HG02798 (cell line): ENCODE measurements around the gene CES5A.
"Not testable (repeated sequence)": the region's sequence is repeated elsewhere in the genome, so short reads cannot be mapped to it uniquely, and the experiment has no call there.

Source experiments
- ATAC-seq: cut with Tn5 transposase; IDR thresholded peaks from one replicate; pipeline ENCODE4 v1.9.1; 2021; ENCODE audit warnings: mild to moderate bottlenecking; ENCODE audit not compliant: unreplicated experiment, poor library complexity

The CES5A gene, protein sequence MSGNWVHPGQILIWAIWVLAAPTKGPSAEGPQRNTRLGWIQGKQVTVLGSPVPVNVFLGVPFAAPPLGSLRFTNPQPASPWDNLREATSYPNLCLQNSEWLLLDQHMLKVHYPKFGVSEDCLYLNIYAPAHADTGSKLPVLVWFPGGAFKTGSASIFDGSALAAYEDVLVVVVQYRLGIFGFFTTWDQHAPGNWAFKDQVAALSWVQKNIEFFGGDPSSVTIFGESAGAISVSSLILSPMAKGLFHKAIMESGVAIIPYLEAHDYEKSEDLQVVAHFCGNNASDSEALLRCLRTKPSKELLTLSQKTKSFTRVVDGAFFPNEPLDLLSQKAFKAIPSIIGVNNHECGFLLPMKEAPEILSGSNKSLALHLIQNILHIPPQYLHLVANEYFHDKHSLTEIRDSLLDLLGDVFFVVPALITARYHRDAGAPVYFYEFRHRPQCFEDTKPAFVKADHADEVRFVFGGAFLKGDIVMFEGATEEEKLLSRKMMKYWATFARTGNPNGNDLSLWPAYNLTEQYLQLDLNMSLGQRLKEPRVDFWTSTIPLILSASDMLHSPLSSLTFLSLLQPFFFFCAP

DNA sequence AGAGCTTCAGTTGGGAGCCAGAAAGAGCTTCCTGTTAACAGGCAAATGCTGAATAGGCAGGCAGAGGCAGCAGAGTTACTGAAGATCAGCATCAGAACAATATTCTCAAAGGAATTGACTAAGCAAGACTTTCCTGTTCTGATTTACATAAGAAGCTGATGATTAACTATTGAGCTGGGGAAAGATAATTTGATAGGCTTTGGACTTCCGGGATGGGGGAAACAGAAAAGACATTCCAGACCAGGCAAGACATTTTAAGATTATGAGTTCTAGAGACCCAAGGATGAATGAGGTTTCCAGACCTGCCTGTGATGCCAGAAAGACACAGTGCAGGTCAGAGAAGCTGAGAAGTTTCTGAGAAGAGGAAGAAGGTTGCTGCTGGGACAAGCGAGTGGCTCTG, at the start of gene CES5A:
TSS of gene CES5A (minus strand) at position 101 of the 400 bp plus-strand sequence. CDS start 152 bp downstream, outside the sequence.
- no peak for ATAC-seq

- no peak for ATAC-seq
These were observed 47.5 kb upstream of the CES5A start for GRCh38 chr16:55922662-55923061.

DNA sequence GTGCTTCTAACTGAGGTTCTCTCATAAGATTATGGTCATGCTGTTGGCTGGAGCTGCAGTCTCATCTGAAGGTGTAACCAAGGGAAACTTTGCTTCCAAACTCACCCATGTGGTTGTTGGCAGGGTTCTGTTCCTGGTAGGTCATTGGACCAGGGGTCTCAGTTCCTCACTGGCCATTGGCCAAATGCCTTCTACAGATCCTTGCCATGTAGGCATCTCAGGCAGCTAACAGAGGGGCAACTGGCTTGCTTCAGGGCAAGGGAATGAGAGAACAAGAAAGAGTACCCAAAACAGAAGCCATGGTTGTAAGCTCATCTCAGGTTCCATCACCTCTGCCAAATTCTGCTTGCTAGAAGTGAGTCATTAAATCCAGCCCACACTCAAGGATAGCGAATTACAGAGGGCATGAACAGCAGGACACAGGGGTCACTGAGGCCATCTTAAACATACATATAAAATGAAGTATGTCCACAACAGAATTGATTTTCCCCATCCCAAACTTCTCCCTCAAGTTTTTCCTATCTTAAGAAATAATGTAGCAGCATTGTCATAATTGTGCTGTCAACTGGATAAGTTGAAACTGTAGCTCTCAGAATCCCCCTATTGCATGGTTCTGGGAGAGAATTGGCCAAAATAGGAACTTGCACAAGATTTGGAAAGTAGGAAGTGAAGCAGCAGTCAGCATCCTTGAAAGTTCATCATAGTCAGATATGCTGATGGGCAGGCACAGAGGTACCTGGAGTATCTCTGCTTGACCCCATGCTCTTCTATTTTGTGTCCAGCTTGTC, 42.4 kb upstream of the CES5A start:
- ATAC-seq, result no peak

DNA sequence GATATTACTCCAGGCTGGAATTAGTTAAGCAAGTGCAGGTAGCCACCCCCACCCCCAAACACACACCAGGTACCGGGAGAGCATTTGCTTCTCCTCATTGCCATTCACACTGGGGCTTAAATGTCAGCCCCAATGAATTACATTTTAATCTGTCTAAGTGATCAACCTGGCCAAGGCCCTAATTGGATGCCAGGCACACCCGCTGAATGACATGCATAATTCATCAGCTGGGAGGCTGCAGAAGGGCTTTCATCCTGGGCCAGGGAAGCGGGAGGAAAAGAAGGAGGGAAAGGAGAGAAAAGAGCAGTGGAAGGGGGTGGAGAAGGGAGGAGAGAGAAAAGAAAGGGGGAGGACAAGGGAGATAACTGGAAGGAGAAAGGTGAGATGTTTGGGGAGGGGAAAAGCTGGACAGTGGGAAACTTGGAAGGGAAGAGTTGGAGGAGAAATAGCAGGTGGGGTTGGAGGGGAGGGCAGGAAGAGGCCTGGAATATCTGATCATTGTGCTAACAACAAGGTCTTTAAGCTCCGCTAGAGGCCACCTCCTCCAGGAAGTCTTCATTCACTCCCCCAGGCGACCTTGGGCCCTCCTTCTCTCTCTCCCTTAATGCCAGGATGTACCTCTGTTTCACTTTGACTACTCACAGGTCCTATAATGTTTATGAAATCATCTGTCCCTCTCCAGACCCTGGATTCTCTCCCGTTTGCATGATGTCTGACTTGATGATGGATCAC, 40.1 kb upstream of the CES5A start:
- ATAC-seq, result no peak

GRCh38 chr16:55914383-55914782, 39.2 kb upstream of the CES5A start:
- ATAC-seq, result no peak

DNA sequence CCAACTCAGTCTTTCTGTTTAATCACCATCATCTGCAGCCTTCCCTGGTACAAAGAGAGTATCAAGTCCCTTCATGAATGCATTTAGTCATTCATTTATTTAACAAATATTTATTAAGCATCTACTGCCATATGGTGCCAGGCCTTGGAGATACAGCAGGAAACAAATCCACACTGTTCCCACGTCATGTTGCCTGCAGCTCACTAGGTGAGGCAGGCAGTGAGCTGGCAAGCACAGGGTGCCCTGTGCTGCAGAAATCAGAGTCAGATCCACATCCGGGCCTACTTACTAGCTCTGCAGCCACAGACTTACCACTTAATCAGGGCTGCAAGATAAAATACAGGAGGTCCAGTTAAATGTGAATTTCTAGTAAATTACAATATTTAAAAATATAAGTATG, 38.5 kb upstream of the CES5A start:
- no peak for ATAC-seq

DNA sequence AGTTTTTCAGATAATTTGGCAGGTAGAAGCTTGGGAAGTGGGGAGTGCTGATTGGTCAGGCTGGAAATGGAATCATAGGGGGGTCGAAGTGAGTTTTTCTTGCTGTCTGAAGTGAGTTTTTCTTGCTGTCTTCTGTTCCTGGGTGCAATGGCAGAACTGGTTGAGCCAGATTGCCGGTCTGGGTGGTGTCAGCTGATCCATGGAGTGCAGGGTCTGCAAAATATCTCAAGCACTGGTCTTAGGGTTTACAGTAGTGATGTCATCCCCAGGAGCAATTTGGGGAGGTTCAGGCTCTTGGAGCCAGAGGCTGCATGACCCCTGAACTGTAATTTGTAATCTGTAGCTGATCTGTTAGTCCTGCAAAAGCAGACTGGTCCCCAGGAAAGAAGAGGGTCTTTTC, 37.9 kb upstream of the CES5A start:
- not testable (repeated sequence) for ATAC-seq

GRCh38 chr16:55912022-55912421, 36.8 kb upstream of the CES5A start:
- no peak for ATAC-seq

GRCh38 chr16:55911616-55912015, 36.4 kb upstream of the CES5A start:
- no peak for ATAC-seq

- no peak for ATAC-seq
These were observed 34.7 kb upstream of the CES5A start for GRCh38 chr16:55909876-55910275.

GRCh38 chr16:55908641-55909040, 33.5 kb upstream of the CES5A start:
- ATAC-seq, result no peak

- ATAC-seq, result no peak
These were observed 32.5 kb upstream of the CES5A start for GRCh38 chr16:55907661-55908060.

DNA sequence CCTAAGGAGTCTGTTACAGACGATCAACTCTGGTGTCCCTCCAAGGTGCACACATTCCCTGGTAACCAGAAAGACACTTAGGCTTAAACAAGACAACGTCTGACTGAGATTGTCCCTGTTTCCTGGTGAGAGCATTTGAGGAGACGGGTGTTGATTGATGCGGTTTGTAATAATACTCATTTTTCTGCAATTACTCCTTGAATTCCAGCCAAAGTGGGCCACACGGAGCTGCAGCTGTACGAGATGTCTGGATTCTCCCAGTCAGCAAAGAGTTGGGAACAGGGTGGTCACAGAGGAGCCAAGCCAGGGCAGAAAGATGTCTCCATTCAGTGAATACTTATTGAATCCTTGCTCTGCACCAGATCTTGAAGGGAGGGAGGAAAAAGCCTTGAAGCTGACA, 30.9 kb upstream of the CES5A start:
- no peak for ATAC-seq

GRCh38 chr16:55905651-55906050, 30.5 kb upstream of the CES5A start:
- ATAC-seq, result no peak

- ATAC-seq, result no peak
These were observed 26.5 kb upstream of the CES5A start for GRCh38 chr16:55901566-55902217.

DNA sequence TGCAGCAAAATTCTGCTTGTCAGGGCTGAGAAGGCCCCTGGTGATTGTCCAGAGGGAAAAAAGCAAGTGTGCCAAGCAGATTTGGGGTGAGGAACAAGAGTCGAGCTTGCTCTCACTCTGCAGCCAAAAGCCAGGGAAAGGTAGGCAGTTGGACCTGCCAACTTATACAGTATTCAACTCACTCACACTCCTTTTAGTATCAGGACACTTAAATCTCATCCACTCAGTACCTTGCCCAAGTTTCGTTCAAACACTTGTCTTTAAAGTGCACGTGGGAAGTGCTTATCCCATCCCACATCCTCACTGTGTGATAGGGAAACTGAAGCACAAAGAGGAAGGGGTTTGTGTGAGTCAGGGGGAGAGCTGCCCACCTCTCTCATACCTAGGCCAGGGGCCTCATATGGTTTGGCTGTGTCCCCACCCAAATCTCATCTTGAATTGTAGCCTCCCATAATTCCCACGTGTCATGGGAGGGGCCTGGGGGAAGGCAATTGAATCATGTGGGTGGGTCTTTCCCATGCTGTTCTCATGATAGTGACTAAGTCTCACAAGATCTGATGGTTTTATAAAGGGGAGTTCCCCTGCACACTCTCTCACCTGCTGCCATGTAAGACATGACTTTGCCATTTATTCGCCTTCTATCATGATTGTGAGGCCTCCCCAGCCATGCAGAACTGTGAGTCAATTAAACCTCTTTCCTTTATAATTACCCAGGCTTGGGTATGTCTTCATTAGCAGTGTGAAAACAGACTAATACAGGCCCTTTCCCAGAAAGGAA, 25.6 kb upstream of the CES5A start:
- no peak for ATAC-seq

DNA sequence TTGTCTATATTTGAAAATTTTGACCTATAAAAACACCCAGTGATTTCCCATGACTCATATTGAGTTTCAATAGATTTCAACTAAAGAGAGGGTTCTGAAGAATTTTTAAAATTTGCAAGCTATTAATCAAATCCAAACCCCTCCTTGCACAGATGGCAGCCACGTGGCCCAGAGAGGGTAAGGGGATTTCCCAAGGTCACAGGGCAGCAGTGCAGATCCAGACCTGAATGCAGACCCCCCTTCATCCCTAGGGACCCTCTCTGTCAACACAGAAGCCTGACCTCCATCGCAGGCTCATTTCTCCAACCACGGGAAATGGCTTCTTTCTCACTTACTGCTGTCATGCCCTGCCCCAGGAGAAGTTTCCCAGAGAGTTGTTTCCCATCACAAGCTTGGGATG, 24.7 kb upstream of the CES5A start:
- no peak for ATAC-seq

DNA sequence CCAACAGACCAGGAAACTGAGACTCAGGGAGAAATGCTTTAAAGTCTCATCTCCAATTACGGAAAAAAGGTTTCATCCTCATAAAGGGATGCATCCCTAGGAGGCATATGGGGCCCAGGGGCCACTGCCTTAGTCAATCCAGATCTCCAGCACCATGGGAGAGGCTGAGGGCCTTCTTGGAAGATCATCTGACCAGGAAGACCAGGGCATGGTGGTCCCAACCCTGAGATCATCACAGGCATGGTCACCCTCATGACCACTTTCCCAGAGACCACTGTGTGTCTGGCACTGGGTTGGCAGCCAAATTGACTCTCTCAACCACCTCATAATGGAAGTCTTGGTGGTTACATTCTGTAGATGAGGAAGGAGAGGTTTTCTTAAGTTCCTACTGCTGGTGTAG, 23.4 kb upstream of the CES5A start:
- ATAC-seq, result no peak

DNA sequence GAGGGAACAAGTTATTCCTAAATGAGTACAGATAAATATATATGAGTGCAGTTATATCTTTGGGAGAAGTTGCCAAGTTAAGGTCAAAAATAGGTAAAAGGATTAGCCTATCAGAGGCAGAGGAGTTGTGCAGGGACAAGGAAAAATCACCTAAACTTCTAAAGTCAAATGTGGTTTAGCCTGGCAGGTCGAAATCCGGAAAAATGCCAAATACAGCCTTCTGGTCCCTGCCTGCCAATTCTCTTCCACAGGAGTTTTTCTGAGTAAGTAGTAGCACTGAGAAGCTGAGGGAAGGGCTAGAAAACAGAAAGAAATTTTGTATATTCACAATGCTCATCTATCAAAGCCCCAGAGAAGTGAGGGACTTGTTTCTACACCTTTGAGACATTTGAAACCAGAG, 17.6 kb upstream of the CES5A start:
- no peak for ATAC-seq
